T-cell (primary cell): ENCODE measurements around the gene PTN. TPM values are rescaled to one million over a fixed set of nuclear protein-coding genes. Genes with fewer than 3 reads are reported as not detected.

Experiments
- ATAC-seq, 4 experiments: fragments of 200-7000 bp in 3 of 4; fragments of 150-1000 bp in 1 of 4; cut with Tn5 transposase; replicated peaks in 1 of 4; 1 replicate in 3 of 4; 2 replicates in 1 of 4; pipeline ENCODE4 v1.10.0; 2021; ENCODE audit warnings: moderate library complexity in 3 of 4, mild to moderate bottlenecking in 2 of 4, moderate number of reproducible peaks in 1 of 4
- CTCF ChIA-PET, 2 donors: fragments of 300-600 bp; sonication (Branson Sonifier 250); formaldehyde crosslinking; loops; one replicate each; lab custom pipeline; 2022; ENCODE audit warnings: antibody characterized with exemption in 2 of 2; lab: Charles Lee
- POLR2A ChIA-PET, 2 donors: fragments of 300-600 bp; sonication (Branson Sonifier 250); formaldehyde crosslinking; loops; one replicate each; lab custom pipeline; 2022; ENCODE audit warnings: antibody characterized with exemption in 2 of 2; lab: Charles Lee
- DNase-seq, 35 experiments: peaks; one replicate each; pipeline versions ENCODE4 v3.0.0 to v3.0.0-alpha.2; 2013 to 2023
- H3K27ac ChIP-seq: one replicate; pipeline ENCODE4 v1.5.1; 2013; ENCODE audit warnings: low read length
- H3K27me3 ChIP-seq, 2 experiments: replicated peaks in 1 of 2; 1 replicate in 1 of 2; 2 replicates in 1 of 2; pipeline versions ENCODE4 v1.6.1 to v1.7.0; 2013; ENCODE audit warnings: low read length in 1 of 2, mixed read lengths in 1 of 2; ENCODE audit not compliant: control insufficient read depth in 2 of 2, insufficient read depth in 2 of 2; ENCODE audit errors: extremely low read depth in 1 of 2
- H3K36me3 ChIP-seq, 2 donors: 1 replicate in 1 of 2; 2 replicates in 1 of 2; pipeline versions ENCODE4 v1.6.1 to v1.7.0; 2013; ENCODE audit warnings: low read length in 1 of 2; ENCODE audit not compliant: control insufficient read depth in 2 of 2, insufficient read depth in 1 of 2; ENCODE audit errors: extremely low read depth in 1 of 2
- H3K4me1 ChIP-seq, 2 experiments: 1 replicate in 1 of 2; 2 replicates in 1 of 2; pipeline versions ENCODE4 v1.6.1 to v1.7.0; 2013; ENCODE audit warnings: low read length in 2 of 2, mixed read lengths in 1 of 2; ENCODE audit not compliant: insufficient read depth in 2 of 2, control insufficient read depth in 1 of 2; ENCODE audit errors: extremely low read depth in 1 of 2
- H3K4me3 ChIP-seq, 2 donors: 1 replicate in 1 of 2; 2 replicates in 1 of 2; pipeline versions ENCODE4 v1.5.1 to v1.7.0; 2013; ENCODE audit warnings: mild to moderate bottlenecking in 2 of 2, low read length in 1 of 2, moderate library complexity in 1 of 2; ENCODE audit not compliant: control insufficient read depth in 1 of 2; ENCODE audit errors: extremely low read depth in 1 of 2
- H3K9me3 ChIP-seq: 2 replicates; pipeline ENCODE4 v1.7.0; 2013
- H3K27ac Mint-ChIP-seq, 2 donors: one replicate each; pipeline ENCODE4 v1.8.0; 2020 to 2021; ENCODE audit warnings: mild to moderate bottlenecking in 2 of 2, mixed read lengths in 2 of 2
- H3K27me3 Mint-ChIP-seq, 2 donors: one replicate each; pipeline ENCODE4 v1.8.0; 2021 to 2022; ENCODE audit warnings: mixed read lengths in 2 of 2
- H3K36me3 Mint-ChIP-seq: one replicate; pipeline ENCODE4 v1.8.0; 2021; ENCODE audit warnings: mixed read lengths
- H3K4me1 Mint-ChIP-seq, 3 donors: one replicate each; pipeline ENCODE4 v1.8.0; 2020 to 2022; ENCODE audit warnings: mixed read lengths in 3 of 3, mild to moderate bottlenecking in 1 of 3
- H3K4me3 Mint-ChIP-seq, 3 donors: one replicate each; pipeline ENCODE4 v1.8.0; 2020 to 2022; ENCODE audit warnings: mild to moderate bottlenecking in 3 of 3, mixed read lengths in 3 of 3, moderate library complexity in 3 of 3
- H3K9me3 Mint-ChIP-seq, 3 donors: one replicate each; pipeline ENCODE4 v1.8.0; 2020 to 2022; ENCODE audit warnings: mixed read lengths in 3 of 3
- WGBS: methylation state at CpG from one replicate; pipeline ENCODE4 v1.1.5; 2013; ENCODE audit warnings: missing lambda C conversion rate; ENCODE audit not compliant: insufficient coverage; 5-methylcytosine and 5-hydroxymethylcytosine counted together
- total RNA-seq, 35 experiments: library from RNA in 6 of 35; stranded (reverse) in 6 of 35; fragments of 120-200 nt in 1 of 35; gene quantifications; one replicate each; pipeline versions ENCODE4 v1.2.1 to v1.2.4 and lab custom pipeline; 2013 to 2026

The PTN gene
- total RNA-seq, 5 donors from 2014 or later (not counting 1 experiment from before 2014, with no cell fraction given), result 0.16 TPM; not detected in 4

- ChIA-PET CTCF (no interaction called here), POLR2A (no interaction called here)
- Histone ChIP-seq H3K36me3 (no peaks in the 10 kb centered on the region), H3K4me3 (no peak overlapping the region), H3K4me1 (no peaks in the 10 kb centered on the region), H3K27ac (no peak overlapping the region), H3K9me3 (no peaks in the 10 kb centered on the region), H3K27me3 (no peaks in the 10 kb centered on the region)
- Mint-ChIP-seq H3K27ac (no peak overlapping the region), H3K27me3 (no peaks in the 10 kb centered on the region), H3K4me1 (no peaks in the 10 kb centered on the region), H3K36me3 (no peaks in the 10 kb centered on the region), H3K4me3 (no peak overlapping the region), H3K9me3 (peaks cover 0 to 9% (median 0%) of the 10 kb centered on the region in 3 donors)
- WGBS, result no CpG with 5 or more reads among the region's 2 CpGs
- DNase-seq, result no peak
- ATAC-seq, result no peak
These were observed 28.1 kb upstream of the PTN start for GRCh38 chr7:137371616-137372015.

- POLR2A ChIA-PET, result no interaction called here
These were observed 23.5 kb upstream of the PTN start for GRCh38 chr7:137366995-137367394.

GRCh38 chr7:137363683-137364082 is 20.1 kb upstream of the PTN start:
- Histone ChIP-seq H3K27me3 (no peaks in the 10 kb centered on the region), H3K36me3 (no peaks in the 10 kb centered on the region), H3K4me1 (no peaks in the 10 kb centered on the region), H3K4me3 (no peak overlapping the region), H3K9me3 (peaks cover 2% of the 10 kb centered on the region), H3K27ac (no peak overlapping the region)
- ChIA-PET CTCF (no interaction called here), POLR2A (no interaction called here)
- Mint-ChIP-seq H3K4me3 (no peak overlapping the region), H3K36me3 (no peaks in the 10 kb centered on the region), H3K27me3 (no peaks in the 10 kb centered on the region), H3K27ac (no peak overlapping the region), H3K4me1 (no peaks in the 10 kb centered on the region), H3K9me3 (peaks cover 15 to 25% (median 25%) of the 10 kb centered on the region in 3 donors)
- 93% methylated on average over 6 of the region's 6 CpGs for WGBS
- no peak for ATAC-seq
- no peak for DNase-seq

More at GRCh38 chr7:137366995-137367394, 23.5 kb upstream of the PTN start:
- H3K4me1 Mint-ChIP-seq, result no peaks in the 10 kb centered on the region
- no peaks in the 10 kb centered on the region for H3K27me3 Mint-ChIP-seq
- CTCF ChIA-PET, result no interaction called here
- no peak overlapping the region for H3K27ac ChIP-seq
- no peak overlapping the region for H3K4me3 Mint-ChIP-seq
- ATAC-seq (no peak), DNase-seq (no peak)
- no peaks in the 10 kb centered on the region for H3K36me3 ChIP-seq
- no CpG with 5 or more reads among the region's 5 CpGs for WGBS
- no peaks in the 10 kb centered on the region for H3K9me3 ChIP-seq
- H3K4me1 ChIP-seq, result no peaks in the 10 kb centered on the region
- no peak overlapping the region for H3K27ac Mint-ChIP-seq
- no peak overlapping the region for H3K4me3 ChIP-seq
- no peaks in the 10 kb centered on the region for H3K27me3 ChIP-seq
- no peaks in the 10 kb centered on the region for H3K36me3 Mint-ChIP-seq
- peaks cover 8 to 15% (median 14%) of the 10 kb centered on the region in 3 donors for H3K9me3 Mint-ChIP-seq

GRCh38 chr7:137360087-137360679 is 16.6 kb upstream of the PTN start:
- no peaks in the 10 kb centered on the region for H3K4me1 ChIP-seq
- Mint-ChIP-seq H3K36me3 (no peaks in the 10 kb centered on the region), H3K27me3 (no peaks in the 10 kb centered on the region), H3K4me1 (no peaks in the 10 kb centered on the region), H3K27ac (no peak overlapping the region), H3K9me3 (peaks cover 18 to 34% (median 20%) of the 10 kb centered on the region in 3 donors), H3K4me3 (no peak overlapping the region)
- H3K27ac ChIP-seq, result no peak overlapping the region
- POLR2A ChIA-PET, result no interaction called here
- no peak overlapping the region for H3K4me3 ChIP-seq
- peaks cover 2% of the 10 kb centered on the region for H3K9me3 ChIP-seq
- ATAC-seq (no peak), DNase-seq (no peak)
- H3K36me3 ChIP-seq, result no peaks in the 10 kb centered on the region
- H3K27me3 ChIP-seq, result no peaks in the 10 kb centered on the region
- CTCF ChIA-PET, result no interaction called here
- 70% methylated on average over 1 of the region's 1 CpG for WGBS

- Histone ChIP-seq H3K27me3 (no peaks in the 10 kb centered on the region), H3K36me3 (no peaks in the 10 kb centered on the region), H3K27ac (no peak overlapping the region), H3K9me3 (peaks cover 2% of the 10 kb centered on the region), H3K4me3 (no peak overlapping the region), H3K4me1 (no peaks in the 10 kb centered on the region)
- Mint-ChIP-seq H3K36me3 (no peaks in the 10 kb centered on the region), H3K4me3 (no peak overlapping the region), H3K27me3 (no peaks in the 10 kb centered on the region), H3K27ac (no peak overlapping the region), H3K9me3 (peaks cover 3 to 19% (median 5%) of the 10 kb centered on the region in 3 donors), H3K4me1 (no peaks in the 10 kb centered on the region)
- POLR2A ChIA-PET, result no interaction called here
- ATAC-seq (no peak), DNase-seq (no peak)
- CTCF ChIA-PET, result no interaction called here
These were observed 11.4 kb upstream of the PTN start for GRCh38 chr7:137354961-137355360.

- H3K4me1 ChIP-seq, result no peaks in the 10 kb centered on the region
- peaks cover 3 to 19% (median 5%) of the 10 kb centered on the region in 3 donors for H3K9me3 Mint-ChIP-seq
- H3K27me3 Mint-ChIP-seq, result no peaks in the 10 kb centered on the region
- H3K9me3 ChIP-seq, result peaks cover 2% of the 10 kb centered on the region
- POLR2A ChIA-PET, result no interaction called here
- no peak overlapping the region for H3K4me3 ChIP-seq
- CTCF ChIA-PET, result no interaction called here
- ATAC-seq, result no peak
- no peak overlapping the region for H3K4me3 Mint-ChIP-seq
- no peak overlapping the region for H3K27ac Mint-ChIP-seq
- no peak for DNase-seq
- H3K36me3 ChIP-seq, result no peaks in the 10 kb centered on the region
- WGBS, result 74% methylated on average over 3 of the region's 5 CpGs
- H3K36me3 Mint-ChIP-seq, result no peaks in the 10 kb centered on the region
- H3K27ac ChIP-seq, result no peak overlapping the region
- H3K27me3 ChIP-seq, result no peaks in the 10 kb centered on the region
- H3K4me1 Mint-ChIP-seq, result no peaks in the 10 kb centered on the region
These were observed 10.9 kb upstream of the PTN start for GRCh38 chr7:137354396-137354795.

GRCh38 chr7:137351941-137352340 is 8.4 kb upstream of the PTN start:
- Mint-ChIP-seq H3K27ac (no peak overlapping the region), H3K36me3 (no peaks in the 10 kb centered on the region), H3K27me3 (no peaks in the 10 kb centered on the region), H3K4me3 (no peak overlapping the region), H3K4me1 (no peaks in the 10 kb centered on the region), H3K9me3 (peaks cover 0 to 12% (median 0%) of the 10 kb centered on the region in 3 donors)
- CTCF ChIA-PET, result no interaction called here
- ATAC-seq (no peak), DNase-seq (no peak)
- H3K27me3 ChIP-seq, result no peaks in the 10 kb centered on the region
- H3K36me3 ChIP-seq, result no peaks in the 10 kb centered on the region
- WGBS, result 27% methylated on average over 1 of the region's 2 CpGs
- no peaks in the 10 kb centered on the region for H3K4me1 ChIP-seq
- no peak overlapping the region for H3K4me3 ChIP-seq
- H3K27ac ChIP-seq, result no peak overlapping the region
- POLR2A ChIA-PET, result no interaction called here
- H3K9me3 ChIP-seq, result no peaks in the 10 kb centered on the region
